Aorta (tissue), 5 donors: ENCODE measurements around the gene SHOX. TPM values are rescaled to one million over a fixed set of nuclear protein-coding genes. Genes with fewer than 3 reads are reported as not detected.

ENCODE experiments used
- ATAC-seq: fragments of 200-7000 bp; cut with Tn5 transposase; one replicate; pipeline ENCODE4 v1.9.1; 2022; ENCODE audit warnings: moderate library complexity; ENCODE audit not compliant: low FRiP score
- DNase-seq, 2 donors: peaks; one replicate each; pipeline ENCODE4 v3.0.0-alpha.2; 2020
- H3K27ac ChIP-seq, 2 donors: one replicate each; pipeline ENCODE4 v1.5.1; 2013; ENCODE audit warnings: low read length in 2 of 2, mild to moderate bottlenecking in 2 of 2, moderate library complexity in 2 of 2, control low read depth in 1 of 2, inconsistent platforms in 1 of 2, low read depth in 1 of 2
- H3K27me3 ChIP-seq, 2 donors: one replicate each; pipeline ENCODE4 v1.6.1; 2013; ENCODE audit warnings: control low read depth in 1 of 2, low read length in 1 of 2, mild to moderate bottlenecking in 1 of 2, moderate library complexity in 1 of 2; ENCODE audit not compliant: insufficient read depth in 2 of 2, control insufficient read depth in 1 of 2
- H3K36me3 ChIP-seq, 2 donors: one replicate each; pipeline ENCODE4 v1.6.1; 2013; ENCODE audit warnings: control low read depth in 1 of 2, low read length in 1 of 2, mild to moderate bottlenecking in 1 of 2; ENCODE audit not compliant: insufficient read depth in 2 of 2, control insufficient read depth in 1 of 2
- H3K4me1 ChIP-seq, 2 donors: one replicate each; pipeline ENCODE4 v1.6.1; 2013; ENCODE audit warnings: low read length in 2 of 2, control low read depth in 1 of 2, mild to moderate bottlenecking in 1 of 2, moderate library complexity in 1 of 2; ENCODE audit not compliant: insufficient read depth in 2 of 2, control insufficient read depth in 1 of 2
- H3K4me3 ChIP-seq, 2 donors: one replicate each; pipeline ENCODE4 v1.5.1; 2013; ENCODE audit warnings: low read length in 2 of 2, control low read depth in 1 of 2, mild to moderate bottlenecking in 1 of 2
- H3K9me3 ChIP-seq: one replicate; pipeline ENCODE4 v1.6.1; 2013; ENCODE audit warnings: mild to moderate bottlenecking, low read length; ENCODE audit not compliant: control insufficient read depth
- WGBS, 2 donors: extraction: QIAGEN DNeasy Blood & Tissue Kit; methylation state at CpG; one replicate each; pipeline ENCODE4 v1.1.7; 2013; 5-methylcytosine and 5-hydroxymethylcytosine counted together
- intact Hi-C, 2 donors: fragments of 100-400 bp; cut with DNase I; formaldehyde crosslinking; loops; one replicate each; pipeline versions ENCODE4 v1.14.2 to v1.15.0; 2022
- polyA plus RNA-seq, 2 donors: library from polyadenylated mRNA; stranded (reverse); fragments of 200-250 nt; gene quantifications; one replicate each; pipeline ENCODE4 v1.2.3, GENCODE V29; 2013
- total RNA-seq, 2 donors: library from RNA; stranded (reverse); fragmentation: NEBNext Ultra II Directional; extraction: Animal tissue kit (Norgen Biotek cat#: 25700); gene quantifications; one replicate each; pipeline ENCODE4 v1.2.1, GENCODE V29; 2021
- donor health status: healthy with polysubstance abuse.
- donor health status: Bipolar disorder and iron deficiency.
- donor health status: DM: no; HTN: no; CAD: no.
- donor health status: DM: no; HTN: no; CAD: no.
- donor health status: DM: yes; HTN: yes; CAD: no.

The SHOX gene
- total and polyA plus RNA-seq, 4 donors, result 0.13 TPM; not detected in 3

DNA sequence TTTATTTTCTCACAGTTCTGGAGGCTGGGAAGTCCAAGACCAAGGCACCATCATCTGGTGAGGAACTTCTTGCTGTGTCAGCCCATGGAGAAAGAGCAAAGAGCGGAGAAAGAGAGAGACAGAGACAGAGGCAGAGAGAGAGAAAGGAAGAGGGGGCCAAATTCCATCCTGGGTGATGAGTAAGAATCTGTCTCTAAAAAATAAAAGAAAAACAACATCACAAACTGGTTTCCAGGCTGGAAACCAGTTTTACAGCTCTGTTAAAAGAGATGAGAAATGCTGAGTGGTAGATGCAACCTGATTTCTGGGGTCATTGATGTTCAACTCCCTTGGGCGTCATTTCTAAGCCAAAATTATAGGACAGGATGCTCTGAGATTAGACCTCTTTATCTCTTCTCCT lies 72.9 kb downstream of the SHOX start:
- Histone ChIP-seq H3K27ac (no peak overlapping the region), H3K36me3 (no peaks in the 10 kb centered on the region), H3K4me1 (no peaks in the 10 kb centered on the region), H3K4me3 (no peak overlapping the region), H3K27me3 (no peaks in the 10 kb centered on the region), H3K9me3 (peaks cover 7% of the 10 kb centered on the region)
- ATAC-seq (no peak), DNase-seq (no peak)
- intact Hi-C loops, result no loop called here
- WGBS, 2 donors, result 77 to 79% methylated on average over 2 of the region's 2 CpGs

DNA sequence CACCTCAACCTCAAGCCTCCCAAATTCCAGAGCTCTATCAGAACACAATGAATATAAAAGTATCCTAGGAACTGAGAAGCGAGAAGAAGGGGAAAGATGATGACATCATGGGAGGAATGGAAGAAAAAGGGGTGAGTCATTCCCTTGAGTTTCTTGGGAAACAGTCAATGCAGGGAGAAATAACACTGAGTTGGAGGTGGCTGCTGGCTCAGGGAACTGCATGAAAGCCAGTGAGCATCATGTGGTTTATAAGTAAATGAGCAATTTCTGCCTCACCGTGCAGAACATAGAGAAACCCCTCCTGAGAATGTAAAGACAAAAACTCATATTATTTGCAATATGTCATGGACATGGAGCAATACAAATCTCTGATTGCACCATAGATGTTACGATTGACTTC lies 73.3 kb downstream of the SHOX start:
- no peak overlapping the region for H3K27ac ChIP-seq
- intact Hi-C loops, result no loop called here
- H3K4me3 ChIP-seq, result no peak overlapping the region
- no peak for ATAC-seq
- H3K4me1 ChIP-seq, result no peaks in the 10 kb centered on the region
- DNase-seq, result no peak
- 73 to 76% methylated on average over 3 of the region's 3 CpGs for WGBS, 2 donors
- peaks cover 7% of the 10 kb centered on the region for H3K9me3 ChIP-seq
- no peaks in the 10 kb centered on the region for H3K36me3 ChIP-seq
- H3K27me3 ChIP-seq, result no peaks in the 10 kb centered on the region

Other genes starting within 250 kb of the SHOX start
- gene PPP2R3B, start 243.9 kb upstream of the SHOX start, total RNA-seq, result 10 to 100 TPM in 1 of 2 donors, 1 to 10 TPM in 1; 7.8 to 19.1 TPM
- 10 to 100 TPM in 1 of 2 donors, 1 to 10 TPM in 1; 3.1 to 41.8 TPM for gene PPP2R3B, start 243.9 kb upstream of the SHOX start, polyA plus RNA-seq